ENCODE data around the gene TRIML1. TPM values are rescaled to one million over a fixed set of nuclear protein-coding genes. Genes with fewer than 3 reads are reported as not detected.

The TRIML1 gene
- polyA plus RNA-seq, 4 donors: not detected

Other genes starting within 250 kb of the TRIML1 start
- gene ZFP42, start 143.7 kb upstream of the TRIML1 start, polyA plus RNA-seq (ENCODE audit: insufficient read length in 4 of 4): 1 to 10 TPM; 1.1 to 1.5 (median 1.3) TPM
- not detected for gene TRIML2, start 29.8 kb upstream of the TRIML1 start, polyA plus RNA-seq (ENCODE audit: insufficient read length in 4 of 4)

Measured in left renal cortex interstitium (tissue), 4 donors.